Astrocyte of the spinal cord (primary cell): ENCODE data around the gene CTNNA2.

ENCODE experiments used
- DNase-seq: peaks from one replicate; pipeline ENCODE4 v3.0.0; 2011; ENCODE audit warnings: low read depth, low spot score
- H3K4me3 ChIP-seq: 2 replicates; pipeline ENCODE4 v1.5.1; 2011; ENCODE audit warnings: low read depth, mild to moderate bottlenecking, low read length, moderate library complexity
- CTCF ChIP-seq: IDR thresholded peaks from 2 replicates; pipeline ENCODE4 v1.5.1; 2012; ENCODE audit warnings: low read depth, mild to moderate bottlenecking, low read length, inconsistent platforms
- in situ Hi-C: cut with HindIII; loops from 2 replicates; pipeline ENCODE4 v1.10.0; 2017; ENCODE audit warnings: low sequenced_read_pairs

CTNNA2 gene

DNA sequence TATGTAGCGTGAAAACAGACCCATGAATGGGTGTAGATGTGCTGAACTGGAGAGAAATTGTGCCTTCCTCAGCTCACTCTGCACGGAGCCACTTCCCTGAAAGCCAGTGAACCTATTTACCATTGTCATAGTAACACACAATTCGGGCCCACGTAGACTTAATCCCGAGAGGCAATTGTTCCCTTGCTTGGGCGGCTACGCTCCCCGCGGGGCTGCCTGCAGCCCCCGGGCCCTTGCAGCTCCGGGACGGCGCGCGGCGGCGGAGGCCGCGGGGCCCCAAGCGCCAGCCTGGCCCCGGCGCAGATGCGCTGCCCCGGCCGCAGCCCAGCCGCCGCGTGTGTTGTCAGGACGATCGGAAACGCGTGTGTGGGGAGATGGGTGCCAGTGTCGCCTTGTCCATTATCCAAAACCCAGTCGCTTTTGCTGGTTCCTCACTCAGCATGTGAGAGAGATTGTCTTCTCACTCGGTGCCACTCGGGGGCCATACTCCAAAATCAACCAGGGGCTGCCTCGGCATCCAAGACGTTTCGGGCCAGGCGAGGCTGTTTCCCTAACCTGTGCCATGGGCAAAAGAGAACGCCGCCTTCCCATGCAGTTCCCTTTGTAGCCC, 809.6 kb downstream of the CTNNA2 start:
- in situ Hi-C loops: no loop called here
- DNase-seq: no peak
- no peak overlapping the region for H3K4me3 ChIP-seq
- TF ChIP-seq CTCF: no peak

GRCh38 chr2:80322958-80323357, 810.1 kb downstream of the CTNNA2 start:
- in situ Hi-C loops: no loop called here
- TF ChIP-seq CTCF: no peak
- no peak overlapping the region for H3K4me3 ChIP-seq

GRCh38 chr2:80323610-80324009, 810.8 kb downstream of the CTNNA2 start:
- no peak for TF ChIP-seq CTCF
- H3K4me3 ChIP-seq: no peak overlapping the region
- in situ Hi-C loops: no loop called here
- no peak for DNase-seq

More at GRCh38 chr2:80322958-80323357, 810.1 kb downstream of the CTNNA2 start:
- no peak for DNase-seq

GRCh38 chr2:80324525-80324924, 811.7 kb downstream of the CTNNA2 start:
- TF ChIP-seq CTCF: no peak
- in situ Hi-C loops: no loop called here
- no peak for DNase-seq
- no peak overlapping the region for H3K4me3 ChIP-seq

DNA sequence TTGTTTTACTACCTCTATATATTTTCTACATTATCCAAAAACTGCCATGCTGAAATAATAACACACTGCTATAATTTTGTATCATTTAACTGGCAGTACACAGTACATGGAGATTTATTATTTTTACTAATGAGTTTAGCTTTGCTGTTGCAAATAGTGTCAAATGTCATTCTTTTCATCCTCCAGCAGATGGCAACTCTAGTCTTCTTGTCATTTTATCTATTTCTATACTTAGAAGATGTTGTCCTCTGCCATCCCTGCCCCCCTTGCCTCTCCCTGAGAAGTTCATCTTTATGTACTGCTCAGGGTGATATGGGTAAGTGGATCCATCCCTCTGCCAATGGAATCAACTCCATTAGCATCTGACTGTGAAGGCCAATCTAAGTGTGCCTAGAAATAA, 813.4 kb downstream of the CTNNA2 start:
- in situ Hi-C loops: no loop called here
- no peak overlapping the region for H3K4me3 ChIP-seq
- peak; percentile 8 for DNase-seq
- TF ChIP-seq CTCF: peak; percentile 7

GRCh38 chr2:80326861-80327260, 814.0 kb downstream of the CTNNA2 start:
- in situ Hi-C loops: no loop called here
- DNase-seq: no peak
- no peak for TF ChIP-seq CTCF
- H3K4me3 ChIP-seq: no peak overlapping the region

GRCh38 chr2:80328159-80328571, 815.3 kb downstream of the CTNNA2 start:
- DNase-seq: no peak
- no peak for TF ChIP-seq CTCF
- no peak overlapping the region for H3K4me3 ChIP-seq
- in situ Hi-C loops: no loop called here
